HUES48 (cell line): Measurements from ENCODE around the gene F11R.
A peak's percentile ranks its signal among the peaks of the same experiment; 100 is the strongest.

Experiments used
- H3K27ac ChIP-seq: one replicate; pipeline ENCODE4 v1.7.0; 2013; ENCODE audit warnings: low read depth, low read length, inconsistent platforms
- H3K27me3 ChIP-seq: 2 replicates; pipeline ENCODE4 v1.6.1; 2013; ENCODE audit warnings: mild to moderate bottlenecking, low read length; ENCODE audit not compliant: control insufficient read depth, insufficient read depth
- H3K36me3 ChIP-seq: 2 replicates; pipeline ENCODE4 v1.6.1; 2013; ENCODE audit warnings: low read length; ENCODE audit not compliant: control insufficient read depth, insufficient read depth
- H3K4me1 ChIP-seq: 2 replicates; pipeline ENCODE4 v1.6.1; 2013; ENCODE audit warnings: mild to moderate bottlenecking, low read length; ENCODE audit not compliant: control insufficient read depth, insufficient read depth
- H3K4me3 ChIP-seq: 2 replicates; pipeline ENCODE4 v1.5.1; 2013; ENCODE audit warnings: mild to moderate bottlenecking, low read depth, low read length
- H3K9ac ChIP-seq: 2 replicates; pipeline ENCODE4 v1.6.1; 2013; ENCODE audit warnings: mild to moderate bottlenecking, low read depth, low read length, moderate library complexity
- H3K9me3 ChIP-seq: 2 replicates; pipeline ENCODE4 v1.6.1; 2013; ENCODE audit warnings: low read length; ENCODE audit not compliant: control insufficient read depth, insufficient read depth

Gene F11R

GRCh38 chr1:161052899-161053298 is 31.9 kb upstream of the F11R start:
- no peak overlapping the region for H3K9ac ChIP-seq
- H3K27ac ChIP-seq, result no peak overlapping the region
- no peaks in the 10 kb centered on the region for H3K27me3 ChIP-seq
- no peak overlapping the region for H3K4me3 ChIP-seq
- no peaks in the 10 kb centered on the region for H3K9me3 ChIP-seq
- H3K36me3 ChIP-seq, result no peaks in the 10 kb centered on the region
- H3K4me1 ChIP-seq, result no peaks in the 10 kb centered on the region

- no peak overlapping the region for H3K9ac ChIP-seq
- no peaks in the 10 kb centered on the region for H3K9me3 ChIP-seq
- H3K4me3 ChIP-seq, result no peak overlapping the region
- H3K36me3 ChIP-seq, result no peaks in the 10 kb centered on the region
- no peaks in the 10 kb centered on the region for H3K27me3 ChIP-seq
- H3K27ac ChIP-seq, result no peak overlapping the region
- H3K4me1 ChIP-seq, result 0 out of 2 replicates have a peak, but pooled peaks cover 3% of the 10 kb centered on the region
These were observed 30.3 kb upstream of the F11R start for GRCh38 chr1:161051219-161051618.

DNA sequence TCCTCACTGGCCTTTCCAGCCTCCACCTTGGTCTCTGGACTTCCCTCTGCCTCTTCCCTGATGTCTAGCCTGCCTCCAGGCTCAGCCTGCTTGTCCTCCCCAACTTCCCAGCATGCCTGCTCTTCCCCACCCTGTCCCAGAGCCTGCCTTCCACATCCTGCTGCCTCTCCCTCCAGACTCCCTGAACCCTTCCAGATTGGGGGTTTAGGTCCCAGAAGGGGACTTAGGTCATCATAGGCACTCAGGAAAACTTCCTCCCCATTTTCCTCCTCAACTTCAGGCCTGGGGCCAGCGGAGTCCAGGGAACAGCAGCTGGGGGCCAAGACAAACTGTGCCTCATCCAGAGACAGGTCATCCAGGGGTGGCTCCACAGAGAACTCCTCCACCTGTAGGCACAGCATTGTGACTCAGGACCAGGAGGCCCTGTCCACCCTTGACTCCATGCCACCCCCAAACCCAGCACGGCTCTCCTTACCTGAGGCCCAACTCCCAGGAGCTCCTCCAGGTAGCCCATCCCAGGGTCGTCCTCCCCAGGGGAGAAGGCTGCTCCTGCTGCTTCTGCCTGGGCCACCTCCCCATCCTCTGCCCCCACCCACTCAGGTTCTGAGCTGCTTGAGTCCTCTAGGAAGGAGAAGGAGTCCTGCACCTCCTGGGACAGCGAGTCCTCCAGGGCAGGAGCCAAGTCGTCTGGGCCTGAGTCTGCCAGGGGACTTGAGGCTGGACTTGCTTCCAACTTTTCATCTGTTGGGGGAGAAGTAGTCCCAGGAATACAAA is 28.2 kb upstream of the F11R start:
- H3K9me3 ChIP-seq, result no peaks in the 10 kb centered on the region

DNA sequence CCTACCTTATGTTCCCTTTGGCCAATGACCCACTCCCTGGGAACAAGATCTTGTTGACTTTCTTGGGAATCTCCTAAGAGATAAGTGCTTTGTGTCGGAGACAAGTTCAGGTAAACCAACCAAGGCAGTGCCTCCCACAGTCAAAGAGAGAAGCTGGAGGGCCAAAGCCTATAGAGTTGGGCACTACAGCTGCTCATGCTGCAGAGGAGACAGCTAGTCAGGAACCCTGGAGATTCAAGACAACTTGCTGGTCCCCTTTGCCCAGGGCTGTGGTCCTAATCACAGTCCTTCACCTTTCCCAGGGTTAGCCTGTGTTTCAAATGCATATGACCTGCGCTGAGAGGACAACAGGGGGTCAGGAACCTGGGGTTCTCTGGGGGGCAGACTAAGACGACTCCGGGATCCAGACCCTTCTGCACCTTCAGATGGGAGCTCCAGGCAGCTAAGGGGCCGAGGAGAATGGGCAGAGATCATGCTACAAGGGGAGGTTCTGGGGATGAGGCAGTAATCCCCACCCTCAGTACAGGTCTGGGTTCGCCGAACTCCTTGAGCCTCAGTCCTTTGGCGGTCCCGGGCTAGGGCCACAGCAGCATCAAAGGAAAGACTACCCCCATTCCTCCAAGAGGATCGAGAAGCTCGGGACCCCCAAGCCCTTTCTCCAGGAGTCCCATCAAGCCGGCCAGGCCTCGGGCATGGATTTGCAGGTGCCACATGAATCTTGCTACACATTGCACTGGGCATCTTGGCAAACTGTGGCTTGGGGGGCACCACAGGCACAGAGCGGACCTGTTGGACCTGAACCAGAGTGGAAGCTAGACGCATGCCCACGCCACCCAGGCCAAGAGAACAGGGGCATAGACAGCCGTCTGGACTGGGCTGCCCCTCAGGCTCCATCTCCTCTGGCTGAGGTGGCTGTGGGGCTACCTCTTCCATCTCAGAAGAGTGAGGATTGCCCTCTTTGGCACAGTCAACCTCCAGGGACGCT is 26.8 kb upstream of the F11R start:
- H3K4me3 ChIP-seq, result no peak overlapping the region
- H3K27ac ChIP-seq, result no peak overlapping the region
- no peaks in the 10 kb centered on the region for H3K27me3 ChIP-seq
- H3K36me3 ChIP-seq, result peaks cover 6% of the 10 kb centered on the region
- no peaks in the 10 kb centered on the region for H3K9me3 ChIP-seq
- 0 out of 2 replicates have a peak, but pooled peaks cover 4% of the 10 kb centered on the region for H3K4me1 ChIP-seq
- no peak overlapping the region for H3K9ac ChIP-seq

More for the DNA sequence above, 28.2 kb upstream of the F11R start:
- Histone ChIP-seq H3K27ac (no peak overlapping the region), H3K4me3 (no peak overlapping the region), H3K36me3 (no peaks in the 10 kb centered on the region), H3K9ac (no peak overlapping the region), H3K27me3 (no peaks in the 10 kb centered on the region), H3K4me1 (0 out of 2 replicates have a peak, but pooled peaks cover 4% of the 10 kb centered on the region)

- H3K4me3 ChIP-seq, result peak overlapping the region; percentile 96
- H3K27ac ChIP-seq, result peak overlapping the region; percentile 95
- H3K4me1 ChIP-seq, result 0 out of 2 replicates have a peak, but pooled peaks cover 4% of the 10 kb centered on the region
- peaks cover 16% of the 10 kb centered on the region for H3K36me3 ChIP-seq
- no peaks in the 10 kb centered on the region for H3K9me3 ChIP-seq
- H3K9ac ChIP-seq, result peak overlapping the region; percentile 94; the same call in 1 of the 2 replicates
- H3K27me3 ChIP-seq, result no peaks in the 10 kb centered on the region
These were observed 25.8 kb upstream of the F11R start for GRCh38 chr1:161046605-161047228.

GRCh38 chr1:161045736-161046604 is 25.0 kb upstream of the F11R start, which contains the start of gene USF1:
USF1 (minus strand) TSS chr1:161045977; CDS start chr1:161043275, 2,702 bp downstream.
- Histone ChIP-seq H3K9ac (peak within 1 kb of the TSS; percentile 94), H3K4me1 (0 out of 2 replicates have a peak, but pooled peaks cover 4% of the 10 kb centered on the region), H3K4me3 (peak within 1 kb of the TSS; percentile 96), H3K27ac (peak within 1 kb of the TSS; percentile 95), H3K36me3 (peaks cover 22% of the 10 kb centered on the region), H3K9me3 (no peaks in the 10 kb centered on the region), H3K27me3 (no peaks in the 10 kb centered on the region)

DNA sequence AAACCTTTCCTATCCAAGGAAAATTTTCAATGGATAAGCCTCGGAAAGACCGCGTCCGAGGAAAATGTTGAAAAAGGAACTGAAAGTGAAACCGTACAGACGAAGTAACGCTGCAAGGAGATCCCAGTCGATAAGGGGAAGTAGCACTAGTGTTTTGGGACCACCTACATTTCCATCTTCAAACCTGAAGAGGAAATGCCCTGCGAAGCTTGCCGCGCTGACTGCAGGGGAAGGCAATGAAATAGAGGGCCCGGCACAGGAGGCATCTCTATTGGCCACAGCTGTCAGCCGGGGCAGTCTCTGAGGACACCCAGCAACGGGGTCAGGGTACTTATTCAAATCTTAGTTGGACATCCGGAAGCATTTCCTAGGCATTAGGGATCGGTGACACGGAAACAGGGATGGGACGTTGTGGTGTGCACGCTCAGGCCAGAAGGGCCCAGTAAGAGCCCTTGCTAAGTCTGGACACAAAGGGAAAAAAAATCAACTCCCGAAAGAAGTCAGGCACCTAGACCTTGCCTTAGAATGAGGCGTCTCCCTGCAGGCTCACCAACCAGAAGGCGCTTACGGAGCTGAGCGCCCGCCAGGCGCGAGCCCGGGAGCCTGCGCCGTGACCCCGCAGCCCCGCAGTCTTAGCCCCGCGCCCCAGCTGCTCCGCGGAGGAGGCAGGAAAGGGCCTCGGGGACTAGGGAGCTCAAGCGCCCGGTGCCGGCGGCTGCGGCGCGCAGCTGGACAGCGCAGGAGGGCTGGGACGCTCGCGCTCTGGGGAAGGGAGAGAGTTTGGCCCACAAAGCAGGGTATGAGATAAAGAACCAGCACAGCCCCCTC is 24.2 kb upstream of the F11R start:
- peak overlapping the region; percentile 96 for H3K4me3 ChIP-seq
- H3K27me3 ChIP-seq, result no peaks in the 10 kb centered on the region
- peak overlapping the region; percentile 95 for H3K27ac ChIP-seq
- peaks cover 30% of the 10 kb centered on the region for H3K36me3 ChIP-seq
- 0 out of 2 replicates have a peak, but pooled peaks cover 4% of the 10 kb centered on the region for H3K4me1 ChIP-seq
- H3K9ac ChIP-seq, result peak overlapping the region; percentile 94
- H3K9me3 ChIP-seq, result no peaks in the 10 kb centered on the region

- H3K36me3 ChIP-seq, result peaks cover 36% of the 10 kb centered on the region
- H3K27ac ChIP-seq, result peak overlapping the region; percentile 95
- H3K27me3 ChIP-seq, result no peaks in the 10 kb centered on the region
- no peaks in the 10 kb centered on the region for H3K9me3 ChIP-seq
- H3K4me3 ChIP-seq, result peak overlapping the region; percentile 96
- peak overlapping the region; percentile 12; the same call in 1 of the 2 replicates for H3K9ac ChIP-seq
- 0 out of 2 replicates have a peak, but pooled peaks cover 4% of the 10 kb centered on the region for H3K4me1 ChIP-seq
These were observed 23.6 kb upstream of the F11R start for GRCh38 chr1:161044535-161044907.

GRCh38 chr1:161039546-161039945 is 18.6 kb upstream of the F11R start:
- Histone ChIP-seq H3K9ac (no peak overlapping the region), H3K27ac (no peak overlapping the region), H3K36me3 (peaks cover 47% of the 10 kb centered on the region), H3K4me1 (peaks cover 17% of the 10 kb centered on the region; the same call in 1 of the 2 replicates), H3K27me3 (no peaks in the 10 kb centered on the region), H3K4me3 (peak overlapping the region; percentile 81), H3K9me3 (no peaks in the 10 kb centered on the region)
